ENCODE measurements around the gene IGF2BP2. TPM values are rescaled to one million over a fixed set of nuclear protein-coding genes. Genes with fewer than 3 reads are reported as not detected.

The IGF2BP2 gene
- total RNA-seq, 1 experiment from 2014 or later, result 133 TPM

GRCh38 chr3:185818267-185818875, 6.5 kb downstream of the IGF2BP2 start:
- Mint-ChIP-seq H3K27ac (peak overlapping the region; percentile 80), H3K4me1 (peaks cover 79% of the 10 kb centered on the region), H3K9me3 (no peaks in the 10 kb centered on the region), H3K36me3 (no peaks in the 10 kb centered on the region), H3K27me3 (ENCODE audit: low read depth) (no peaks in the 10 kb centered on the region), H3K4me3 (peak overlapping the region; percentile 42)
- ATAC-seq (no peak), DNase-seq (ENCODE audit: low spot score) (no peak)
- no peak for TF ChIP-seq ATF3 (CRISPR knock-in tag; conservative IDR thresholded peaks at IDR 0.05)
- no peak for TF ChIP-seq NR1H2 (CRISPR knock-in tag; IDR thresholded peaks at IDR 0.05)
- TF ChIP-seq SOX15 (CRISPR knock-in tag; IDR thresholded peaks at IDR 0.05), result no peak
- no peak for TF ChIP-seq NFYB (CRISPR knock-in tag; conservative IDR thresholded peaks at IDR 0.05; ENCODE audit: low read depth)
- no peak for TF ChIP-seq ELF4 (CRISPR knock-in tag; IDR thresholded peaks at IDR 0.05; ENCODE audit: low read depth)
- TF ChIP-seq ZNF416 (CRISPR knock-in tag; IDR thresholded peaks at IDR 0.05), result no peak
- TF ChIP-seq USF2 (CRISPR knock-in tag; IDR thresholded peaks at IDR 0.05), result no peak
- TF ChIP-seq MXD4 (CRISPR knock-in tag; IDR thresholded peaks at IDR 0.05; ENCODE audit: borderline replicate concordance), result no peak
- no peak for TF ChIP-seq ZNF532 (CRISPR knock-in tag; IDR thresholded peaks at IDR 0.05; ENCODE audit: borderline replicate concordance)
- no peak for TF ChIP-seq FOXP1 (CRISPR knock-in tag; IDR thresholded peaks at IDR 0.05; ENCODE audit: borderline replicate concordance)
- ChIA-PET CTCF (interaction anchor here (0.9 to 1.1 kb wide), 2 partner anchors 50 to 158 kb away, joined by 3 read pairs; no protein-coding TSS in a partner anchor), POLR2A (no interaction called here)

- Mint-ChIP-seq H3K36me3 (no peaks in the 10 kb centered on the region), H3K4me3 (peak overlapping the region; percentile 31), H3K9me3 (no peaks in the 10 kb centered on the region), H3K27me3 (ENCODE audit: low read depth) (no peaks in the 10 kb centered on the region), H3K4me1 (peaks cover 87% of the 10 kb centered on the region), H3K27ac (peak overlapping the region; percentile 90)
- POLR2A ChIA-PET, result no interaction called here
- CTCF ChIA-PET, result interaction anchor here (0.7 to 1.5 kb wide), 2 partner anchors 46 to 155 kb away, joined by 3 to 5 read pairs; no protein-coding TSS in a partner anchor
- no peak for DNase-seq (ENCODE audit: low spot score)
- ATAC-seq, result peak; percentile 19
- TF ChIP-seq CTCF (IDR thresholded peaks at IDR 0.05) (no peak), ZNF281 (CRISPR knock-in tag; IDR thresholded peaks at IDR 0.05) (no peak), AR (CRISPR knock-in tag; IDR thresholded peaks at IDR 0.05) (no peak), NR3C1 (CRISPR knock-in tag; conservative IDR thresholded peaks at IDR 0.05; ENCODE audit: low read depth) (no peak), ZBTB21 (CRISPR knock-in tag; IDR thresholded peaks at IDR 0.05; ENCODE audit: borderline replicate concordance) (no peak), CREM (CRISPR knock-in tag; IDR thresholded peaks at IDR 0.05) (no peak), IRF1 (CRISPR knock-in tag; IDR thresholded peaks at IDR 0.05) (no peak)
Observed at GRCh38 chr3:185815391-185816282, 9.2 kb downstream of the IGF2BP2 start.

All from WTC11 (cell line).